AG04450 (cell line): ENCODE measurements around the gene ASPDH. TPM values are rescaled to one million over a fixed set of nuclear protein-coding genes. Genes with fewer than 3 reads are reported as not detected.

ENCODE experiments used
- CTCF ChIA-PET: fragments of 300-600, 350-600 bp; formaldehyde crosslinking; extraction: SDS; loops from one replicate; lab custom pipeline; 2022; ENCODE audit warnings: antibody characterized with exemption, inconsistent platforms; lab: Charles Lee
- POLR2A ChIA-PET: fragments of 350-600 bp; formaldehyde crosslinking; extraction: SDS; loops from one replicate; lab custom pipeline; 2021; ENCODE audit warnings: antibody characterized with exemption, inconsistent platforms; lab: Yijun Ruan, JAX
- DNase-seq: peaks from one replicate; pipeline ENCODE4 v3.0.0-alpha.2; 2011; ENCODE audit warnings: low read depth, low spot score
- H3K27ac ChIP-seq: one replicate; pipeline ENCODE4 v1.5.1; 2012; ENCODE audit warnings: low read depth, low read length, control low read depth
- H3K27me3 ChIP-seq: one replicate; pipeline ENCODE4 v1.6.0; 2012; ENCODE audit warnings: low read length; ENCODE audit not compliant: control insufficient read depth, insufficient read depth
- H3K4me3 ChIP-seq: 2 replicates; pipeline ENCODE4 v1.5.1; 2011; ENCODE audit warnings: mild to moderate bottlenecking, low read depth, low read length, control low read depth
- H3K9me3 ChIP-seq: 2 replicates; pipeline ENCODE4 v1.5.1; 2012; ENCODE audit warnings: low read length; ENCODE audit not compliant: control insufficient read depth, insufficient read depth
- polyA plus RNA-seq: library from polyadenylated mRNA; depleted of rRNA; stranded (reverse); fragments of >200 nt; gene quantifications from 2 replicates; pipeline ENCODE4 v1.2.3, GENCODE V29; 2011
- TF ChIP-seq, protein P1 (sequence below): IDR thresholded peaks from 2 replicates; pipeline ENCODE4 v1.5.1; 2011; ENCODE audit warnings: low read depth, low read length, control low read depth, inconsistent platforms

The ASPDH gene
- polyA plus RNA-seq, 1 experiment = not detected

DNA sequence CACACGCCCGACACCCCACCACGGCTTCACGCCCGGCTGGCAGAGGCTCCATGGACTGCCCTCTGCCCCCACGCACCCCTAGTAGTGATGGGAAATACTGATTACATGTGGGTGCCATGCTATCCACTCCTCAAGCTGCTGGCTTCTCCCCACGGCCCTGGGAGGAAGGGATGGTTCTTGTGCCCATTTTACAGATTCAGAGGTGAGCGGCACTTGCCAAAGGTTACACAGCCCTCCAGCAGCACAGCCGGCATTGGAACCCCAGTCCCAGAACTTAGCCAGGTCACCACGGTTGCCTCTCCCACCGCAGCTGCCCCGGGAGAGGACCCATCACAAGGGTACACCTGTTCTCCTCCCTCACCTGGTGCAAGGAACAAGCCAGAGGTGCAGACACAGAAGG, 41.3 kb upstream of the ASPDH start:
- ChIA-PET CTCF (interaction anchor here (0.6 to 6.0 kb wide), 6 partner anchors 18 to 170 kb away, joined by 3 to 65 read pairs (median 4); no protein-coding TSS in a partner anchor), POLR2A (no interaction called here)
- DNase-seq = no peak
- H3K27ac ChIP-seq = no peak overlapping the region
- TF ChIP-seq, protein P1, sequence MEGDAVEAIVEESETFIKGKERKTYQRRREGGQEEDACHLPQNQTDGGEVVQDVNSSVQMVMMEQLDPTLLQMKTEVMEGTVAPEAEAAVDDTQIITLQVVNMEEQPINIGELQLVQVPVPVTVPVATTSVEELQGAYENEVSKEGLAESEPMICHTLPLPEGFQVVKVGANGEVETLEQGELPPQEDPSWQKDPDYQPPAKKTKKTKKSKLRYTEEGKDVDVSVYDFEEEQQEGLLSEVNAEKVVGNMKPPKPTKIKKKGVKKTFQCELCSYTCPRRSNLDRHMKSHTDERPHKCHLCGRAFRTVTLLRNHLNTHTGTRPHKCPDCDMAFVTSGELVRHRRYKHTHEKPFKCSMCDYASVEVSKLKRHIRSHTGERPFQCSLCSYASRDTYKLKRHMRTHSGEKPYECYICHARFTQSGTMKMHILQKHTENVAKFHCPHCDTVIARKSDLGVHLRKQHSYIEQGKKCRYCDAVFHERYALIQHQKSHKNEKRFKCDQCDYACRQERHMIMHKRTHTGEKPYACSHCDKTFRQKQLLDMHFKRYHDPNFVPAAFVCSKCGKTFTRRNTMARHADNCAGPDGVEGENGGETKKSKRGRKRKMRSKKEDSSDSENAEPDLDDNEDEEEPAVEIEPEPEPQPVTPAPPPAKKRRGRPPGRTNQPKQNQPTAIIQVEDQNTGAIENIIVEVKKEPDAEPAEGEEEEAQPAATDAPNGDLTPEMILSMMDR = no peak
- H3K4me3 ChIP-seq = no peak overlapping the region
- no peaks in the 10 kb centered on the region for H3K9me3 ChIP-seq
- H3K27me3 ChIP-seq = peaks cover 21% of the 10 kb centered on the region

DNA sequence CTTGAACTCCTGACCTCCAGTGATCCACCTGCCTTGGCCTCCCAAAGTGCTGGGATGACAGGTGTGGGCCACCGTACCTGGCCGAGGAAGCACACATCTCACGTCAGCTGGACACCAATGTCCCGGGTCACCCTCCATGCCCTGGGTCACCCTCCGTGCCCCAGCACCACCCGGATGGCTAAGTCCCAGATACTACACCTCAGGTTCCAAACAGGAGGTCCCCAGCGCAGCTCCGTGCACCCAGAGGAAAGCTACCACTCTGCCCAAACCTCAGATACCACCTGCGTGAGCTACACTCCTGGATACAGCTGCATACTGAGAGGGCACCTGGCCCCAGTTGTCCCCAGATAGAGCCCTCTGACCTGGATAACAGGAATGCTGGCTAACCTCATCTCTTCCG, 40.5 kb upstream of the ASPDH start:
- Histone ChIP-seq H3K27me3 (peaks cover 19% of the 10 kb centered on the region), H3K4me3 (no peak overlapping the region)
- CTCF ChIA-PET = interaction anchor here (0.7 to 6.0 kb wide), 2 partner anchors 17 to 408 kb away, joined by 4 to 65 read pairs; no protein-coding TSS in a partner anchor

DNA sequence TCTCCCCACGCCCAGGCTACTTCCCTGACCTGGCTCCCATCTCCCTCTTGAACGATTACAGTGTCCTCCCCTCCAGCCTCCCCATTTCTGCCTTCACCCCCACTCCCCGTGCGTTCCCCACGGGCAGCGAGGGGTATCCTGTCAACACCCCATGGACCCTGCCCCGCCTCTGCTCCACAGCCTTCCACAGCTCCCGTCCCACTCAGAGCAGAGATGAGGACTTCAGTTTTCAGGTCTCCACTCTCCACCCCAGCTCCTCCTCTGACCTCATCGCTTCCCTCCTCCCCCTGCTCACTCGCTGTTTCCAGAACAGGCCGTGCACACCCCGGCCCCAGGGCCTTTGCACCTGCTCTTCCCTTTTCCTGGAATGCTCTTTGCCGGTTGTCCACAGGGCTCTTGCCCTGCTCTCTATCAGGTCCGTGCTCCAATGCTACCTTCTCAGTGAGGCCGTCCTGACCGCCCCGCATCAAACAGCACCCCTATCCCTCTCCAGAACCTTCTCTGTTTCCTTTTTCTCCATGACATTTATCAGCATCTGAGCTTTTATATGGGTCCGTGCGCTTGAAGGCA, 39.5 kb upstream of the ASPDH start:
- CTCF ChIA-PET = interaction anchor here (6.0 kb wide), 1 partner anchor 16 kb away, joined by 65 read pairs; no protein-coding TSS in a partner anchor
- no peak for DNase-seq
- Histone ChIP-seq H3K27ac (no peak overlapping the region), H3K4me3 (no peak overlapping the region), H3K27me3 (peaks cover 19% of the 10 kb centered on the region), H3K9me3 (no peaks in the 10 kb centered on the region)
- POLR2A ChIA-PET = no interaction called here
- TF ChIP-seq, protein P1 = no peak

More for the DNA sequence above, 40.5 kb upstream of the ASPDH start:
- H3K27ac ChIP-seq = no peak overlapping the region
- TF ChIP-seq, protein P1 = no peak
- H3K9me3 ChIP-seq = no peaks in the 10 kb centered on the region
- POLR2A ChIA-PET = no interaction called here
- no peak for DNase-seq

DNA sequence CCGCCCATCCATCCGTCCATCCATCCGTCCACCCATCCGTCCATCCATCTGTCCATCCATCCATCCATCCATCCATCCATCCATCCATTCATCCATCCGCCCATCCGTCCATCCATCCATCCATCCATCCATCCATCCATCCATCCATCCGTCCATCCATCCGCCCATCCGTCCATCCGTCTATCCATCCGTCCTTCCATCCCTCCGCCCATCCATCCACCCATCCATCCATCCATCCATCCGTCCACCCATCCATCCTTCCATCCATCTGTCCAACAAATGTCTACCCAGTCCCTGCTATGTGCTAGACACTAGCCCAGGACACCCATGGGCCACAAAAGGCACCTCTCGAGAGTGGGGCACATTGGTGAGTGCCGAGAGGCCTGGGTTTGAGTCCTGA, 38.8 kb upstream of the ASPDH start:
- no peak for DNase-seq
- Histone ChIP-seq H3K27me3 (peaks cover 19% of the 10 kb centered on the region), H3K9me3 (no peaks in the 10 kb centered on the region), H3K4me3 (no peak overlapping the region), H3K27ac (no peak overlapping the region)
- ChIA-PET POLR2A (no interaction called here), CTCF (interaction anchor here (6.0 kb wide), 1 partner anchor 16 kb away, joined by 65 read pairs; no protein-coding TSS in a partner anchor)
- TF ChIP-seq, protein P1 = no peak

DNA sequence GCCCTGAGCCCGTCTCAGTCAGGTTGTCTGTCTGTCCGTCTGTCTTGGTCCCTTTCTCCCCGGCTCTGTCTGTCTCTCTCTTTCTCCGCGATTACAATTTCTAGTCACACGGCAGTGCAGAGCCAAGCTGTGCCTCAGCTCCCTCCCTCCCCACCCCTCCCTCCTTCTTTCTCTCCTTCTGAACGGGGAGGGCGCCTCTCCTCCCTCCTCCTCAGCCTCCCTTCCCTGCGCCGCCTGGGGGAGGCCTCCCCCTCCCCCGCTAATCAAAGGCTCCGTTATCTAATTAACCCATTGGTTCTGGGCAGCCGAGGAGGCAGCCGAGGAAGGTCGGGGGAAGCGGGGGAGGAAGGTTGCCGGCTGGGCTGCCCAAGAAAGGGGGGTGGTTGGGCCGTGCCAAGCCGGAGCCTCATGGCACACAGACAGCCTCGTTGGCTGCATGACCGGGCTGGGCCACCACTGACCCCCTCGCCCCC, 38.0 kb upstream of the ASPDH start:
- Histone ChIP-seq H3K27ac (no peak overlapping the region), H3K4me3 (no peak overlapping the region), H3K9me3 (no peaks in the 10 kb centered on the region), H3K27me3 (peaks cover 19% of the 10 kb centered on the region)
- DNase-seq = no peak
- TF ChIP-seq, protein P1 = no peak
- CTCF ChIA-PET = no interaction called here
- POLR2A ChIA-PET = no interaction called here
